HCT116 (cell line): Measurements from ENCODE around the gene MKRN3. TPM values are rescaled to one million over a fixed set of nuclear protein-coding genes. Genes with fewer than 3 reads are reported as not detected.

Source experiments
- ATAC-seq: fragments of 200-7000 bp; cut with Tn5 transposase; 2 replicates; pipeline ENCODE4 v1.9.1; 2020; ENCODE audit warnings: mild to moderate bottlenecking, moderate library complexity
- BruUV-seq: library from RNA; stranded (reverse); fragments of 400-500 nt; replicated peaks from 2 replicates; lab custom pipeline; 2021; lab: Mats Ljungman, UMichigan
- CTCF ChIA-PET: fragments of 300-600 bp; sonication (Branson Sonifier 250); formaldehyde crosslinking; loops from one replicate; lab custom pipeline; 2021; ENCODE audit warnings: antibody characterized with exemption; lab: Charles Lee
- POLR2A ChIA-PET: fragments of 300-600, 350-600 bp; sonication (Branson Sonifier 250); formaldehyde crosslinking; loops from one replicate; lab custom pipeline; 2021; ENCODE audit warnings: antibody characterized with exemption; lab: Charles Lee
- RAD21 ChIA-PET, 2 experiments: fragments of 300-600 bp; sonication (Branson Sonifier 250); formaldehyde crosslinking; loops; one replicate each; lab custom pipeline; 2023; ENCODE audit warnings: low total read pairs in 2 of 2; ENCODE audit not compliant: uncharacterized antibody in 2 of 2, unreplicated experiment in 2 of 2, low non-redundant PET in 1 of 2; lab: Charles Lee
- DNase-seq: peaks from one replicate; pipeline ENCODE4 v3.0.0-alpha.2; 2010; ENCODE audit warnings: low read depth, low spot score
- H2AFZ ChIP-seq: fragments of 200-600 bp; shearing (Covaris generic), sonication (generic); 2 replicates; pipeline ENCODE4 v1.6.1; 2017; ENCODE audit warnings: low read depth, mixed run types, mixed read lengths, antibody characterized with exemption, low read length; ENCODE audit not compliant: poor library complexity, severe bottlenecking
- H3K27ac ChIP-seq: 2 replicates; pipeline ENCODE4 v1.5.1; 2012; ENCODE audit warnings: low read depth, low read length
- H3K27me3 ChIP-seq: fragments of 200-600 bp; sonication (generic); 2 replicates; pipeline ENCODE4 v1.6.1; 2016; ENCODE audit warnings: mixed run types, low read length, mixed read lengths; ENCODE audit not compliant: insufficient read depth
- H3K36me3 ChIP-seq, 2 experiments: fragments of 200-500 bp in 1 of 2; fragments of 200-600 bp in 1 of 2; sonication (Bioruptor generic) in 1 of 2; sonication (generic) in 1 of 2; 2 replicates each; pipeline versions ENCODE4 v1.5.1 to v1.6.1; 2014 to 2016; ENCODE audit warnings: low read length in 2 of 2, inconsistent platforms in 1 of 2, mixed read lengths in 1 of 2, mixed run types in 1 of 2; ENCODE audit not compliant: insufficient read depth in 2 of 2, control insufficient read depth in 1 of 2
- H3K4me1 ChIP-seq, 2 experiments: fragments of 200-600 bp in 1 of 2; sonication (generic) in 1 of 2; 2 replicates each; pipeline versions ENCODE4 v1.5.1 to v1.6.1; 2012 to 2017; ENCODE audit warnings: low read length in 2 of 2, inconsistent platforms in 1 of 2, mild to moderate bottlenecking in 1 of 2, mixed read lengths in 1 of 2, mixed run types in 1 of 2, moderate library complexity in 1 of 2; ENCODE audit not compliant: insufficient read depth in 2 of 2, control insufficient read depth in 1 of 2
- H3K4me2 ChIP-seq: fragments of 200-600 bp; sonication (generic); 2 replicates; pipeline ENCODE4 v1.6.1; 2017; ENCODE audit warnings: mixed run types, low read length, mixed read lengths
- H3K4me3 ChIP-seq, 2 experiments: fragments of 200-600 bp in 1 of 2; sonication (generic) in 1 of 2; replicated peaks in 1 of 2; 2 replicates each; pipeline ENCODE4 v1.5.1; 2011 to 2016; ENCODE audit warnings: low read length in 2 of 2, control low read depth in 1 of 2, low read depth in 1 of 2, mild to moderate bottlenecking in 1 of 2, mixed read lengths in 1 of 2, mixed run types in 1 of 2
- H3K79me2 ChIP-seq: fragments of 200-600 bp; sonication (generic); 2 replicates; pipeline ENCODE4 v1.6.1; 2017; ENCODE audit warnings: mild to moderate bottlenecking, mixed run types, low read length, moderate library complexity, mixed read lengths; ENCODE audit not compliant: insufficient read depth
- H3K9ac ChIP-seq: fragments of 200-600 bp; sonication (generic); 2 replicates; pipeline ENCODE4 v1.6.1; 2016; ENCODE audit warnings: low read length, mixed read lengths
- H3K9me2 ChIP-seq: fragments of 200-600 bp; sonication (generic), shearing (Covaris generic); 2 replicates; pipeline ENCODE4 v1.6.1; 2017; ENCODE audit warnings: mixed run types, mild to moderate bottlenecking, moderate library complexity; ENCODE audit not compliant: insufficient read depth
- H3K9me3 ChIP-seq, 2 experiments: fragments of 200-500 bp in 1 of 2; fragments of 200-600 bp in 1 of 2; sonication (Bioruptor generic) in 1 of 2; sonication (generic) in 1 of 2; 2 replicates each; pipeline ENCODE4 v1.6.1; 2014 to 2017; ENCODE audit warnings: low read length in 2 of 2, mixed read lengths in 2 of 2, inconsistent platforms in 1 of 2, low read depth in 1 of 2, mild to moderate bottlenecking in 1 of 2, mixed run types in 1 of 2, moderate library complexity in 1 of 2; ENCODE audit not compliant: control insufficient read depth in 1 of 2, insufficient read depth in 1 of 2
- H4K20me1 ChIP-seq: fragments of 200-600 bp; sonication (generic), shearing (Covaris generic); 2 replicates; pipeline ENCODE4 v1.6.1; 2017; ENCODE audit warnings: mixed run types, mild to moderate bottlenecking, moderate library complexity; ENCODE audit not compliant: insufficient read depth
- CBX3 ChIP-seq: IDR thresholded peaks from 2 replicates; pipeline ENCODE4 v1.6.1; 2012; ENCODE audit warnings: low read depth
- FOSL1 ChIP-seq: IDR thresholded peaks from 2 replicates; pipeline ENCODE4 v1.6.1; 2012; ENCODE audit warnings: low read depth
- POLR2AphosphoS5 ChIP-seq: IDR thresholded peaks from 2 replicates; pipeline ENCODE4 v1.6.1; 2011; ENCODE audit warnings: mild to moderate bottlenecking, low read depth, low read length, moderate library complexity
- RAD21 ChIP-seq: IDR thresholded peaks from 2 replicates; pipeline ENCODE4 v1.6.1; 2012; ENCODE audit warnings: low read depth, mild to moderate bottlenecking
- REST ChIP-seq: IDR thresholded peaks from 2 replicates; pipeline ENCODE4 v1.6.1; 2012; ENCODE audit warnings: low read depth
- SIN3A ChIP-seq: IDR thresholded peaks from 2 replicates; pipeline ENCODE4 v1.6.1; 2012; ENCODE audit warnings: low read depth
- SRF ChIP-seq: IDR thresholded peaks from 2 replicates; pipeline ENCODE4 v1.6.1; 2012; ENCODE audit warnings: low read depth
- TCF7L2 ChIP-seq: IDR thresholded peaks from 2 replicates; pipeline ENCODE4 v1.7.0; 2011; ENCODE audit warnings: borderline replicate concordance, inconsistent platforms; ENCODE audit not compliant: insufficient read depth, insufficient read length; ENCODE audit errors: extremely low read depth
- YY1 ChIP-seq: IDR thresholded peaks from 2 replicates; pipeline ENCODE4 v1.6.1; 2011; ENCODE audit warnings: low read length, low read depth, moderate library complexity, mild to moderate bottlenecking; ENCODE audit not compliant: insufficient replicate concordance; ENCODE audit errors: extremely low read depth
- ZBTB33 ChIP-seq: IDR thresholded peaks from 2 replicates; pipeline ENCODE4 v1.6.1; 2011; ENCODE audit warnings: mild to moderate bottlenecking, low read length, moderate library complexity; ENCODE audit not compliant: insufficient replicate concordance; ENCODE audit errors: extremely low read depth
- ZFX ChIP-seq: fragments of 450-650 bp; IDR thresholded peaks from 2 replicates; pipeline ENCODE4 v1.6.1; 2017
- ZNF274 ChIP-seq: fragments of 200-500 bp; sonication (Bioruptor generic); IDR thresholded peaks from 2 replicates; pipeline ENCODE4 v1.6.1; 2014; ENCODE audit warnings: mild to moderate bottlenecking, low read depth, low read length, inconsistent platforms
- intact Hi-C: fragments of 100-400 bp; cut with micrococcal nuclease; formaldehyde crosslinking; loops from 2 replicates; pipeline ENCODE4 v1.10.0; 2022
- total RNA-seq: library from RNA; stranded (reverse); gene quantifications from one replicate; pipeline ENCODE4 v1.2.1, GENCODE V29; 2021; ENCODE audit not compliant: unreplicated experiment
- TF ChIP-seq, protein P1 (sequence below), 3 experiments: fragments of 200-600 bp in 1 of 3; sonication (generic) in 1 of 3; IDR thresholded peaks in 2 of 3; conservative IDR thresholded peaks in 1 of 3; 2 replicates each; pipeline ENCODE4 v1.5.1; 2012 to 2017; ENCODE audit warnings: low read depth in 2 of 3, low read length in 2 of 3, antibody characterized with exemption in 1 of 3, borderline replicate concordance in 1 of 3, control low read depth in 1 of 3, mild to moderate bottlenecking in 1 of 3, mixed read lengths in 1 of 3, mixed run types in 1 of 3, moderate library complexity in 1 of 3; ENCODE audit not compliant: insufficient read depth in 1 of 3

The MKRN3 gene
- total RNA-seq, 1 experiment from 2014 or later = 10.1 TPM

- no peak overlapping the region for H2AFZ ChIP-seq
- TF ChIP-seq RAD21 (no peak), SIN3A (no peak), TCF7L2 (no peak)
- peaks cover 6% of the 10 kb centered on the region; the same call in 1 of the 2 replicates for H3K27me3 ChIP-seq
- DNase-seq (no peak), ATAC-seq (no peak)
- no peaks in the 10 kb centered on the region for H3K36me3 ChIP-seq
- no peaks in the 10 kb centered on the region for H3K79me2 ChIP-seq
- intact Hi-C loops = no loop called here
- H3K9me3 ChIP-seq = no peaks in the 10 kb centered on the region
- no peak overlapping the region for H3K27ac ChIP-seq
- H3K4me3 ChIP-seq = no peak overlapping the region
- POLR2A ChIA-PET = no interaction called here
- H3K4me1 ChIP-seq = no peaks in the 10 kb centered on the region
- H4K20me1 ChIP-seq = no peaks in the 10 kb centered on the region
- H3K9ac ChIP-seq = no peak overlapping the region
- RAD21 ChIA-PET = no interaction called here
- no TSS peak for BruUV-seq
- CTCF ChIA-PET = no interaction called here
- no peak overlapping the region for H3K4me2 ChIP-seq
- no peaks in the 10 kb centered on the region for H3K9me2 ChIP-seq
Measured at GRCh38 chr15:23529891-23530290, 35.6 kb upstream of the MKRN3 start.

- no peaks in the 10 kb centered on the region for H3K9me3 ChIP-seq
- TF ChIP-seq, protein P1, sequence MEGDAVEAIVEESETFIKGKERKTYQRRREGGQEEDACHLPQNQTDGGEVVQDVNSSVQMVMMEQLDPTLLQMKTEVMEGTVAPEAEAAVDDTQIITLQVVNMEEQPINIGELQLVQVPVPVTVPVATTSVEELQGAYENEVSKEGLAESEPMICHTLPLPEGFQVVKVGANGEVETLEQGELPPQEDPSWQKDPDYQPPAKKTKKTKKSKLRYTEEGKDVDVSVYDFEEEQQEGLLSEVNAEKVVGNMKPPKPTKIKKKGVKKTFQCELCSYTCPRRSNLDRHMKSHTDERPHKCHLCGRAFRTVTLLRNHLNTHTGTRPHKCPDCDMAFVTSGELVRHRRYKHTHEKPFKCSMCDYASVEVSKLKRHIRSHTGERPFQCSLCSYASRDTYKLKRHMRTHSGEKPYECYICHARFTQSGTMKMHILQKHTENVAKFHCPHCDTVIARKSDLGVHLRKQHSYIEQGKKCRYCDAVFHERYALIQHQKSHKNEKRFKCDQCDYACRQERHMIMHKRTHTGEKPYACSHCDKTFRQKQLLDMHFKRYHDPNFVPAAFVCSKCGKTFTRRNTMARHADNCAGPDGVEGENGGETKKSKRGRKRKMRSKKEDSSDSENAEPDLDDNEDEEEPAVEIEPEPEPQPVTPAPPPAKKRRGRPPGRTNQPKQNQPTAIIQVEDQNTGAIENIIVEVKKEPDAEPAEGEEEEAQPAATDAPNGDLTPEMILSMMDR (IDR thresholded peaks at IDR 0.05 in 2 of 3, conservative IDR thresholded peaks at IDR 0.05 in 1 of 3; ENCODE audit: borderline replicate concordance in 1 of 3, insufficient read depth in 1 of 3, low read depth in 2 of 3, low read length in 2 of 3) = no peak
- TF ChIP-seq FOSL1 (no peak), POLR2AphosphoS5 (no peak), SIN3A (no peak), ZBTB33 (no peak), REST (no peak), ZFX (no peak), SRF (no peak), YY1 (no peak), CBX3 (no peak), ZNF274 (no peak)
Measured at GRCh38 chr15:23532024-23532423, 33.5 kb upstream of the MKRN3 start.

More at GRCh38 chr15:23532024-23532423, 33.5 kb upstream of the MKRN3 start:
- Histone ChIP-seq H3K4me3 (no peak overlapping the region), H3K9ac (no peak overlapping the region), H2AFZ (no peak overlapping the region), H3K4me2 (no peak overlapping the region), H3K79me2 (no peaks in the 10 kb centered on the region), H3K27me3 (peaks cover 17% of the 10 kb centered on the region), H3K27ac (no peak overlapping the region), H3K36me3 (no peaks in the 10 kb centered on the region), H3K9me2 (no peaks in the 10 kb centered on the region), H3K4me1 (no peaks in the 10 kb centered on the region), H4K20me1 (no peaks in the 10 kb centered on the region)
- ChIA-PET RAD21 (no interaction called here), POLR2A (interaction anchor here (0.7 kb wide), 1 partner anchor 43 kb away, joined by 3 read pairs; no protein-coding TSS in a partner anchor), CTCF (no interaction called here)
- BruUV-seq = no TSS peak
- intact Hi-C loops = no loop called here
- ATAC-seq = no peak
- DNase-seq = no peak
